IMR-90 (cell line): ENCODE data around the gene RUNX1. TPM values are rescaled to one million over a fixed set of nuclear protein-coding genes. Genes with fewer than 3 reads are reported as not detected.
A peak's percentile ranks its signal among the peaks of the same experiment; 100 is the strongest.

ENCODE experiments used
- ATAC-seq: fragments of 200-7000 bp; cut with Tn5 transposase; 2 replicates; pipeline ENCODE4 v1.9.1; 2020; ENCODE audit warnings: low read depth, mild to moderate bottlenecking, moderate library complexity
- BruUV-seq: library from RNA; stranded (reverse); fragments of 400-500 nt; replicated peaks from 2 replicates; lab custom pipeline; 2021; lab: Mats Ljungman, UMichigan
- CTCF ChIA-PET: fragments of 300-600 bp; formaldehyde crosslinking; extraction: SDS; loops from one replicate; lab custom pipeline; 2021; ENCODE audit warnings: antibody characterized with exemption; lab: Yijun Ruan, JAX
- POLR2A ChIA-PET: fragments of 300-600 bp; sonication (Branson Sonifier 250); formaldehyde crosslinking; loops from one replicate; lab custom pipeline; 2022; ENCODE audit warnings: antibody characterized with exemption; ENCODE audit not compliant: unreplicated experiment; lab: Charles Lee
- DNase-seq: peaks from one replicate; pipeline ENCODE4 v3.0.0; 2013
- H2AFZ ChIP-seq: replicated peaks from 2 replicates; pipeline ENCODE3; 2013; ENCODE audit warnings: low read length, mild to moderate bottlenecking; ENCODE audit not compliant: poor library complexity
- H2AK5ac ChIP-seq: 2 replicates; pipeline ENCODE4 v1.6.1; 2013; ENCODE audit warnings: low read depth, low read length, inconsistent platforms
- H2AK9ac ChIP-seq: replicated peaks from 2 replicates; pipeline ENCODE3; 2013; ENCODE audit warnings: mild to moderate bottlenecking, low read depth, low read length, moderate library complexity; ENCODE audit not compliant: poor library complexity
- H2BK120ac ChIP-seq: 2 replicates; pipeline ENCODE4 v1.6.1; 2013; ENCODE audit warnings: low read depth, low read length, inconsistent platforms
- H2BK15ac ChIP-seq: 3 replicates; pipeline ENCODE4 v1.6.1; 2013; ENCODE audit warnings: low read depth, low read length, inconsistent platforms
- H2BK20ac ChIP-seq: 2 replicates; pipeline ENCODE4 v1.6.1; 2013; ENCODE audit warnings: low read depth, mild to moderate bottlenecking, inconsistent platforms, low read length, moderate library complexity
- H2BK5ac ChIP-seq: 2 replicates; pipeline ENCODE4 v1.6.1; 2013; ENCODE audit warnings: mild to moderate bottlenecking, low read depth, low read length, inconsistent platforms; ENCODE audit not compliant: poor library complexity, severe bottlenecking
- H3K14ac ChIP-seq: replicated peaks from 2 replicates; pipeline ENCODE4 v1.6.1; 2013; ENCODE audit warnings: low read depth, low read length, inconsistent platforms
- H3K18ac ChIP-seq: 2 replicates; pipeline ENCODE4 v1.6.1; 2013; ENCODE audit warnings: low read depth, low read length, control low read depth
- H3K23ac ChIP-seq: 2 replicates; pipeline ENCODE4 v1.6.1; 2013; ENCODE audit warnings: low read depth, low read length, inconsistent platforms
- H3K27ac ChIP-seq: 2 replicates; pipeline ENCODE4 v1.5.1; 2013; ENCODE audit warnings: mild to moderate bottlenecking, control low read depth, low read length; ENCODE audit not compliant: insufficient read depth
- H3K27me3 ChIP-seq: 2 replicates; pipeline ENCODE4 v1.6.1; 2013; ENCODE audit warnings: low read length; ENCODE audit not compliant: control insufficient read depth, insufficient read depth
- H3K36me3 ChIP-seq: 2 replicates; pipeline ENCODE4 v1.6.1; 2013; ENCODE audit warnings: low read length, mixed read lengths; ENCODE audit not compliant: control insufficient read depth, insufficient read depth
- H3K4ac ChIP-seq: 2 replicates; pipeline ENCODE4 v1.6.1; 2013; ENCODE audit warnings: low read depth, low read length, inconsistent platforms
- H3K4me1 ChIP-seq: 2 replicates; pipeline ENCODE4 v1.6.1; 2013; ENCODE audit warnings: low read length, mixed read lengths; ENCODE audit not compliant: control insufficient read depth, insufficient read depth
- H3K4me2 ChIP-seq: 2 replicates; pipeline ENCODE4 v1.6.1; 2013; ENCODE audit warnings: low read depth, mild to moderate bottlenecking, control low read depth, low read length, moderate library complexity
- H3K4me3 ChIP-seq: 2 replicates; pipeline ENCODE4 v1.5.1; 2013; ENCODE audit warnings: low read depth, mild to moderate bottlenecking, control low read depth, low read length, moderate library complexity; ENCODE audit not compliant: insufficient read depth
- H3K56ac ChIP-seq: 2 replicates; pipeline ENCODE4 v1.6.1; 2013; ENCODE audit warnings: low read length, inconsistent platforms; ENCODE audit not compliant: insufficient read depth; ENCODE audit errors: extremely low read depth
- H3K79me1 ChIP-seq, 2 experiments: 2 replicates each; pipeline ENCODE4 v1.6.1; 2013; ENCODE audit warnings: low read length in 2 of 2, inconsistent platforms in 1 of 2, low read depth in 1 of 2
- H3K9ac ChIP-seq: 2 replicates; pipeline ENCODE4 v1.6.1; 2013; ENCODE audit warnings: low read depth, low read length, control low read depth
- H3K9me1 ChIP-seq: 2 replicates; pipeline ENCODE4 v1.6.1; 2013; ENCODE audit warnings: low read length, inconsistent platforms; ENCODE audit not compliant: insufficient read depth
- H3K9me3 ChIP-seq: 2 replicates; pipeline ENCODE4 v1.6.1; 2013; ENCODE audit warnings: low read length; ENCODE audit not compliant: control insufficient read depth, insufficient read depth
- H4K20me1 ChIP-seq: 2 replicates; pipeline ENCODE4 v1.6.1; 2013; ENCODE audit warnings: low read length, inconsistent platforms; ENCODE audit not compliant: insufficient read depth
- H4K5ac ChIP-seq: 2 replicates; pipeline ENCODE4 v1.6.1; 2013; ENCODE audit warnings: mild to moderate bottlenecking, low read depth, low read length, control low read depth
- H4K8ac ChIP-seq, 2 experiments: 2 replicates each; pipeline ENCODE4 v1.6.1; 2013; ENCODE audit warnings: low read depth in 2 of 2, low read length in 2 of 2, control low read depth in 1 of 2, inconsistent platforms in 1 of 2
- H4K91ac ChIP-seq: 2 replicates; pipeline ENCODE4 v1.6.1; 2013; ENCODE audit warnings: low read depth, low read length, inconsistent platforms; ENCODE audit not compliant: insufficient read depth
- MAFK ChIP-seq: IDR thresholded peaks from 2 replicates; pipeline ENCODE4 v1.6.1; 2012; ENCODE audit warnings: low read depth, low read length, improper control_type of control experiment
- MAZ ChIP-seq: IDR thresholded peaks from 2 replicates; pipeline ENCODE4 v1.6.1; 2012; ENCODE audit warnings: low read depth, mild to moderate bottlenecking, low read length, improper control_type of control experiment, moderate library complexity, borderline replicate concordance
- NFE2L2 ChIP-seq: fragments of 150-350 bp; IDR thresholded peaks from 2 replicates; pipeline ENCODE4 v1.6.1; 2016; ENCODE audit warnings: low read depth, mild to moderate bottlenecking, low read length
- POLR2A ChIP-seq: IDR thresholded peaks from 2 replicates; pipeline ENCODE4 v1.6.1; 2012; ENCODE audit warnings: mild to moderate bottlenecking, low read depth, low read length
- RCOR1 ChIP-seq: IDR thresholded peaks from 2 replicates; pipeline ENCODE4 v1.6.1; 2012; ENCODE audit warnings: mild to moderate bottlenecking, low read length, improper control_type of control experiment; ENCODE audit not compliant: insufficient replicate concordance
- SMC3 ChIP-seq: fragments of 150-350 bp; IDR thresholded peaks from 2 replicates; pipeline ENCODE4 v1.6.1; 2016; ENCODE audit warnings: low read depth, mild to moderate bottlenecking, antibody characterized with exemption, low read length, moderate library complexity
- WGBS, 2 experiments: methylation state at CpG; one replicate each; pipeline versions ENCODE4 v1.1.5 to v1.1.7; 2013; ENCODE audit warnings: missing lambda C conversion rate in 2 of 2; ENCODE audit not compliant: insufficient read length in 1 of 2; ENCODE audit errors: extremely low coverage in 2 of 2; 5-methylcytosine and 5-hydroxymethylcytosine counted together
- dilution Hi-C: fragments of 300-500 bp; cut with HindIII; formaldehyde crosslinking; loops from one replicate; pipeline ENCODE4 v1.14.3; 2018; ENCODE audit warnings: low sequenced_read_pairs; ENCODE audit not compliant: unreplicated experiment
- in situ Hi-C: fragments of 300-500 bp; cut with MboI; formaldehyde crosslinking; loops from 3 replicates; pipeline ENCODE4 v1.14.3; 2019; ENCODE audit warnings: low sequenced_read_pairs, inconsistent platforms, mixed read lengths
- intact Hi-C: fragments of 100-400 bp; cut with micrococcal nuclease; formaldehyde crosslinking; loops from 2 replicates; pipeline ENCODE4 v1.10.0; 2022
- polyA plus RNA-seq, 3 experiments: library from polyadenylated mRNA; depleted of rRNA; stranded (reverse); fragments of >200 nt; gene quantifications; 2 replicates each; pipeline ENCODE4 v1.2.3, GENCODE V29; 2012; ENCODE audit warnings: low replicate concordance in 1 of 3
- total RNA-seq: library from RNA; depleted of rRNA; stranded (reverse); fragments of >200 nt; gene quantifications from 2 replicates; pipeline ENCODE4 v1.2.3, GENCODE V29; 2012

Gene RUNX1
- total and polyA plus RNA-seq, 2 of the 4 experiments (the other 2 are of a cell fraction) = 34.5 to 56.5 TPM

- 100% methylated on average over 5 of the region's 6 CpGs; no CpG with 5 or more reads in 1 of the 2 experiments for WGBS, 2 experiments
- dilution Hi-C loops (no loop called here), intact Hi-C loops (no loop called here), in situ Hi-C loops (no loop called here)
- peak; percentile 68 for DNase-seq
- Histone ChIP-seq H2AK5ac (no peak overlapping the region), H3K56ac (no peak overlapping the region), H3K4me3 (no peak overlapping the region), H3K4me2 (no peak overlapping the region), H4K20me1 (peaks cover 60% of the 10 kb centered on the region; the same call in 1 of the 2 replicates), H3K9me3 (no peaks in the 10 kb centered on the region), H3K9ac (no peak overlapping the region), H2BK5ac (peak overlapping the region; percentile 24), H2AK9ac (no peak overlapping the region), H2AFZ (no peak overlapping the region), H3K4ac (no peak overlapping the region), H2BK20ac (no peak overlapping the region), H3K14ac (no peak overlapping the region; the same call in 1 of the 2 replicates), H3K4me1 (peaks cover 18% of the 10 kb centered on the region), H4K91ac (no peak overlapping the region), H4K8ac (no peak overlapping the region; a peak in 1 of 4 replicates), H3K23ac (no peak overlapping the region), H2BK15ac (no peak overlapping the region), H3K27me3 (no peaks in the 10 kb centered on the region), H4K5ac (no peak overlapping the region), H2BK120ac (no peak overlapping the region), H3K18ac (no peak overlapping the region), H3K79me1 (peaks cover 56 to 94% of the 10 kb centered on the region in 2 experiments), H3K36me3 (peaks cover 57% of the 10 kb centered on the region), H3K9me1 (peaks cover 59% of the 10 kb centered on the region), H3K27ac (no peak overlapping the region)
- ChIA-PET POLR2A (no interaction called here), CTCF (interaction anchor here (1.1 kb wide), 1 partner anchor 22 kb away, joined by 3 read pairs; no protein-coding TSS in a partner anchor)
- BruUV-seq = no TSS peak
- TF ChIP-seq SMC3 (no peak), MAFK (peak; percentile 96), POLR2A (no peak), RCOR1 (no peak), MAZ (no peak), NFE2L2 (no peak)
- no peak for ATAC-seq
Observed at GRCh38 chr21:34822942-34823341, 226.2 kb downstream of the RUNX1 start.
